Vagina (tissue), 2 donors: ENCODE results near the gene FUS.

Source experiments
- POLR2A ChIP-seq, 2 donors: fragments of 450-650 bp; IDR thresholded peaks; one replicate each; pipeline ENCODE4 v1.6.1; 2017; ENCODE audit warnings: antibody characterized with exemption in 2 of 2, mild to moderate bottlenecking in 2 of 2, moderate library complexity in 2 of 2
- POLR2AphosphoS5 ChIP-seq, 2 donors: sonication (generic); formaldehyde crosslinking; IDR thresholded peaks; one replicate each; pipeline ENCODE4 v1.9.0; 2017; ENCODE audit warnings: antibody characterized with exemption in 2 of 2, mild to moderate bottlenecking in 2 of 2, low read depth in 1 of 2; ENCODE audit not compliant: insufficient read depth in 1 of 2
- TF ChIP-seq, protein P1 (sequence below), 3 experiments: fragments of 450-650 bp in 2 of 3; fragments of 200-600 bp in 1 of 3; sonication (generic) in 1 of 3; IDR thresholded peaks; one replicate each; pipeline ENCODE4 v1.5.1; 2017 to 2019; ENCODE audit warnings: antibody characterized with exemption in 3 of 3, mild to moderate bottlenecking in 2 of 3, moderate library complexity in 2 of 3

DNA sequence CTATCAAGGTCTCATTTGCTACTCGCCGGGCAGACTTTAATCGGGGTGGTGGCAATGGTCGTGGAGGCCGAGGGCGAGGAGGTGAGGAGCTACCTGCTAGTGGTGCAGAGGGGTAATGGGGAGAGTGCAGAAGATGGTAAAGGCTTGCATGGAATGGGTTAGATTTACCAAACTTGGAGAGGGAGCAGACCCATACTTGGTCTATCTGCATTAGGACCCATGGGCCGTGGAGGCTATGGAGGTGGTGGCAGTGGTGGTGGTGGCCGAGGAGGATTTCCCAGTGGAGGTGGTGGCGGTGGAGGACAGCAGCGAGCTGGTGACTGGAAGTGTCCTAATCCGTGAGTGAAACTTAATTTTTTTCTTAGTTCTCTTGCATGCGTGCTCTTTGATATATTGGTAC, 10.1 kb downstream of the FUS start:
- TF ChIP-seq, protein P1, sequence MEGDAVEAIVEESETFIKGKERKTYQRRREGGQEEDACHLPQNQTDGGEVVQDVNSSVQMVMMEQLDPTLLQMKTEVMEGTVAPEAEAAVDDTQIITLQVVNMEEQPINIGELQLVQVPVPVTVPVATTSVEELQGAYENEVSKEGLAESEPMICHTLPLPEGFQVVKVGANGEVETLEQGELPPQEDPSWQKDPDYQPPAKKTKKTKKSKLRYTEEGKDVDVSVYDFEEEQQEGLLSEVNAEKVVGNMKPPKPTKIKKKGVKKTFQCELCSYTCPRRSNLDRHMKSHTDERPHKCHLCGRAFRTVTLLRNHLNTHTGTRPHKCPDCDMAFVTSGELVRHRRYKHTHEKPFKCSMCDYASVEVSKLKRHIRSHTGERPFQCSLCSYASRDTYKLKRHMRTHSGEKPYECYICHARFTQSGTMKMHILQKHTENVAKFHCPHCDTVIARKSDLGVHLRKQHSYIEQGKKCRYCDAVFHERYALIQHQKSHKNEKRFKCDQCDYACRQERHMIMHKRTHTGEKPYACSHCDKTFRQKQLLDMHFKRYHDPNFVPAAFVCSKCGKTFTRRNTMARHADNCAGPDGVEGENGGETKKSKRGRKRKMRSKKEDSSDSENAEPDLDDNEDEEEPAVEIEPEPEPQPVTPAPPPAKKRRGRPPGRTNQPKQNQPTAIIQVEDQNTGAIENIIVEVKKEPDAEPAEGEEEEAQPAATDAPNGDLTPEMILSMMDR (IDR thresholded peaks at IDR 0.05): no peak
- TF ChIP-seq POLR2AphosphoS5 (IDR thresholded peaks at IDR 0.05; ENCODE audit: insufficient read depth in 1 of 2, low read depth in 1 of 2) (no peak), POLR2A (IDR thresholded peaks at IDR 0.05) (no peak)
